ENCODE measurements around the gene KCNH3. TPM values are rescaled to one million over a fixed set of nuclear protein-coding genes. Genes with fewer than 3 reads are reported as not detected.

The KCNH3 gene
- total and polyA plus RNA-seq, 4 donors, result 0.07 to 0.24 (median 0.19) TPM; not detected in 1

DNA sequence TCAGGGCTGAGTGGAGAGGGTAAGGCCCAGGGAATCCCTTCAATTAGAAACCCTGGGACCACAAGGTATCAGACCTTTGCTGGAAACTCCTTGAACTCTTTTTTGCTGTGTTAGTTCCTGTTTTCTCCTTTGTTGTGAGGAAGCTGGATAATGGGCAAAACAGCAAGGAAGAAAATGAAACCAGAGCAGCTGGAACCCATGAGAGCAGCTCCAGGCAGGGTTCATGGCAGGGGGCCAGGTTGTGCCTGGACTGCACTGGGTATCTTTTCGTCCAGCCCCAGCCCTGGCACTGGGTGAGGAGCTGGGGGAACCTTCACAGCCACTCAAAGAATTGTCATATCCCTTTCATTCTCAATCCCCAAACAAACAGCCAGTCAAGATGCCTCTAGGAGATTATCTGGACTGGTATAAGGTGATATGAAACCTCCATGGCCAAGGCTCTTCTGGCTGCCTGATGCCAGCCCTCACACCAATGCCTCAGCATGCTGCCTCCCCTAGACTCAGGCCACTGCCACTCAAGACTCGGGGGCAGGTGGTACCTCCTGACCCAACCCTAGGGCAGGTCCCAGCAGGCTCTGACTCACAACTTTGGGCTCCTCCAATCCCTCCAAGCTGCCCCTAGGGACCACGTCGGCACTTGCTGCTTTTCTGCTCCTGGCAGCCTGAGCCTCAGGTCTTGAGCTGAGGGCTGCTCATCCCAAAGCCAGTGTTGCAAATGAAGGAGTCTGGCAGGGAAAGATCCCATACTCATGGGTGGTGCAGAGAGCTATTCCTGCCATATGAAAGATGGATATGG lies 50.1 kb downstream of the KCNH3 start:
- TF ChIP-seq YY1 (IDR thresholded peaks at IDR 0.05), result no peak
- TF ChIP-seq, protein P1, sequence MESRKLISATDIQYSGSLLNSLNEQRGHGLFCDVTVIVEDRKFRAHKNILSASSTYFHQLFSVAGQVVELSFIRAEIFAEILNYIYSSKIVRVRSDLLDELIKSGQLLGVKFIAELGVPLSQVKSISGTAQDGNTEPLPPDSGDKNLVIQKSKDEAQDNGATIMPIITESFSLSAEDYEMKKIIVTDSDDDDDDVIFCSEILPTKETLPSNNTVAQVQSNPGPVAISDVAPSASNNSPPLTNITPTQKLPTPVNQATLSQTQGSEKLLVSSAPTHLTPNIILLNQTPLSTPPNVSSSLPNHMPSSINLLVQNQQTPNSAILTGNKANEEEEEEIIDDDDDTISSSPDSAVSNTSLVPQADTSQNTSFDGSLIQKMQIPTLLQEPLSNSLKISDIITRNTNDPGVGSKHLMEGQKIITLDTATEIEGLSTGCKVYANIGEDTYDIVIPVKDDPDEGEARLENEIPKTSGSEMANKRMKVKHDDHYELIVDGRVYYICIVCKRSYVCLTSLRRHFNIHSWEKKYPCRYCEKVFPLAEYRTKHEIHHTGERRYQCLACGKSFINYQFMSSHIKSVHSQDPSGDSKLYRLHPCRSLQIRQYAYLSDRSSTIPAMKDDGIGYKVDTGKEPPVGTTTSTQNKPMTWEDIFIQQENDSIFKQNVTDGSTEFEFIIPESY (IDR thresholded peaks at IDR 0.05), result no peak
- no peak for TF ChIP-seq RXRA (IDR thresholded peaks at IDR 0.05)
- no peak for TF ChIP-seq REST (IDR thresholded peaks at IDR 0.05)
- TF ChIP-seq SP1 (IDR thresholded peaks at IDR 0.05), result no peak
- no peak for TF ChIP-seq RAD21 (IDR thresholded peaks at IDR 0.05)
- Histone ChIP-seq H3K9ac (ENCODE audit: low read depth in 1 of 2, low read length in 2 of 2) (no peak overlapping the region), H3K4me3 (ENCODE audit: low read depth in 1 of 3, low read length in 3 of 3) (no peak overlapping the region), H3K27ac (ENCODE audit: low read depth in 1 of 2, low read length in 2 of 2) (no peak overlapping the region), H3K9me3 (ENCODE audit: control insufficient read depth in 4 of 4, low read length in 3 of 4) (no peaks in the 10 kb centered on the region), H3K27me3 (ENCODE audit: control insufficient read depth in 4 of 4, insufficient read depth in 4 of 4, low read length in 3 of 4) (no peaks in the 10 kb centered on the region), H3K36me3 (ENCODE audit: control insufficient read depth in 4 of 4, insufficient read depth in 3 of 4, low read depth in 1 of 4, low read length in 3 of 4) (peaks cover 0 to 2% (median 0%) of the 10 kb centered on the region in 4 donors), H3K4me1 (ENCODE audit: control insufficient read depth in 4 of 4, insufficient read depth in 4 of 4, low read length in 3 of 4) (no peaks in the 10 kb centered on the region)
- 82% methylated on average over 4 of the region's 4 CpGs for WGBS
- DNase-seq (ENCODE audit: low spot score), result no peak

DNA sequence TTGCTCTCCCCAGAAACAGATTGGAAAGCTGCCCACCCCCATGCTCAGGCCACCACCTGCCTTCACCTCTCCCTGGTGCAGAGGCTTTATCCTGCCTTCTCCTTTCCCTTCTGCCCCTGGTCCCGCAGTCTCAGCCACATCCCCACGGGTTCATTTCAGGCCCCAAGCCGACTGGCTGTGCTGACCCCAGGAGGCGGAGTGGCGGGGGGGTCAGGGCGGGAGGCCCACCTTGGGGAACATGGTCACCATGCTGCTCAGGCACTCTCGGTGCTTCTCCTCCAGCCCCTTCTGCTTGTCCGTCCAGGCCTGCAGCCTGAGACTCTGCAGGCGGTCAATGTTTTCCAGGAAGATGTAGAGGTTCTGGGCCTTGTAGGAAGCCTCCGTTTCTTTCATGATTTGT lies 59.7 kb downstream of the KCNH3 start:
- Histone ChIP-seq H3K27me3 (ENCODE audit: control insufficient read depth in 4 of 4, insufficient read depth in 4 of 4, low read length in 3 of 4) (no peaks in the 10 kb centered on the region), H3K4me3 (ENCODE audit: low read depth in 1 of 3, low read length in 3 of 3) (no peak overlapping the region), H3K36me3 (ENCODE audit: control insufficient read depth in 4 of 4, insufficient read depth in 3 of 4, low read depth in 1 of 4, low read length in 3 of 4) (peaks cover 0 to 5% (median under 1%) of the 10 kb centered on the region in 4 donors), H3K9ac (ENCODE audit: low read depth in 1 of 2, low read length in 2 of 2) (no peak overlapping the region), H3K9me3 (ENCODE audit: control insufficient read depth in 4 of 4, low read length in 3 of 4) (no peaks in the 10 kb centered on the region), H3K4me1 (ENCODE audit: control insufficient read depth in 4 of 4, insufficient read depth in 4 of 4, low read length in 3 of 4) (no peaks in the 10 kb centered on the region), H3K27ac (ENCODE audit: low read depth in 1 of 2, low read length in 2 of 2) (no peak overlapping the region)
- WGBS, result 89% methylated on average over 10 of the region's 10 CpGs
- TF ChIP-seq YY1 (IDR thresholded peaks at IDR 0.05) (no peak), GABPA (IDR thresholded peaks at IDR 0.05 in 1 of 2, conservative IDR thresholded peaks at IDR 0.05 in 1 of 2) (no peak), TAF1 (conservative IDR thresholded peaks at IDR 0.05) (no peak)
- DNase-seq (ENCODE audit: low spot score), result no peak

- DNase-seq (ENCODE audit: low spot score), result no peak
- no peaks in the 10 kb centered on the region for H3K9me3 ChIP-seq (ENCODE audit: control insufficient read depth in 4 of 4, low read length in 3 of 4)
- no peak overlapping the region for H3K4me3 ChIP-seq (ENCODE audit: low read depth in 1 of 3, low read length in 3 of 3)
- peaks cover 0 to 5% (median under 1%) of the 10 kb centered on the region in 4 donors for H3K36me3 ChIP-seq (ENCODE audit: control insufficient read depth in 4 of 4, insufficient read depth in 3 of 4, low read depth in 1 of 4, low read length in 3 of 4)
- WGBS, result 96% methylated on average over 8 of the region's 8 CpGs
- H3K27me3 ChIP-seq (ENCODE audit: control insufficient read depth in 4 of 4, insufficient read depth in 4 of 4, low read length in 3 of 4), result no peaks in the 10 kb centered on the region
- no peak overlapping the region for H3K27ac ChIP-seq (ENCODE audit: low read depth in 1 of 2, low read length in 2 of 2)
- H3K9ac ChIP-seq (ENCODE audit: low read depth in 1 of 2, low read length in 2 of 2), result no peak overlapping the region
- no peaks in the 10 kb centered on the region for H3K4me1 ChIP-seq (ENCODE audit: control insufficient read depth in 4 of 4, insufficient read depth in 4 of 4, low read length in 3 of 4)
- no peak for TF ChIP-seq RXRA (IDR thresholded peaks at IDR 0.05)
- TF ChIP-seq, protein P1 (IDR thresholded peaks at IDR 0.05), result no peak
- TF ChIP-seq SP1 (IDR thresholded peaks at IDR 0.05), result no peak
- no peak for TF ChIP-seq FOXA2 (IDR thresholded peaks at IDR 0.05)
- no peak for TF ChIP-seq NR2F2 (IDR thresholded peaks at IDR 0.05)
- TF ChIP-seq RAD21 (IDR thresholded peaks at IDR 0.05), result no peak
- no peak for TF ChIP-seq HNF4G (IDR thresholded peaks at IDR 0.05)
- TF ChIP-seq REST (IDR thresholded peaks at IDR 0.05), result no peak
- no peak for TF ChIP-seq JUND (IDR thresholded peaks at IDR 0.05)
Observed at GRCh38 chr12:49599961-49600360, 61.1 kb downstream of the KCNH3 start.
